K562 (cell line): ENCODE results near the gene ESPL1. TPM values are rescaled to one million over a fixed set of nuclear protein-coding genes. Genes with fewer than 3 reads are reported as not detected.

Experiments
- ATAC-seq: fragments of 200-7000 bp; cut with Tn5 transposase; 3 replicates; pipeline ENCODE4 v1.9.1; 2020; ENCODE audit warnings: moderate library complexity
- BruUV-seq: library from RNA; stranded (reverse); fragments of 400-500 nt; replicated peaks from 2 replicates; lab custom pipeline; 2021; lab: Mats Ljungman, UMichigan
- CTCF ChIA-PET: fragments of 300-600 bp; formaldehyde crosslinking; extraction: SDS; loops from one replicate; lab custom pipeline; 2021; ENCODE audit warnings: low intra/inter-chr PET ratio; lab: Yijun Ruan, JAX
- POLR2A ChIA-PET: fragments of 300-600, 350-650 bp; sonication (Branson Sonifier 250); formaldehyde crosslinking; extraction: SDS; loops from one replicate; lab custom pipeline; 2021; ENCODE audit warnings: antibody characterized with exemption, inconsistent platforms; lab: Yijun Ruan, JAX
- DNase-seq, 4 experiments: peaks; one replicate each; pipeline versions ENCODE4 v3.0.0 to v3.0.0-alpha.2; 2011 to 2018; ENCODE audit warnings: low spot score in 3 of 4, mixed read lengths in 3 of 4; ENCODE audit errors: extremely low read depth in 1 of 4
- FAIRE-seq: peaks from 2 replicates; lab custom pipeline; 2011; peaks lifted over from hg19 to GRCh38; lab: Jason Lieb, UNC
- H2AFZ ChIP-seq: 2 replicates; pipeline ENCODE4 v1.6.0; 2011; ENCODE audit warnings: low read depth, low read length, control low read depth, inconsistent platforms
- H3K27ac ChIP-seq: fragments of 200-600 bp; 3 replicates; pipeline ENCODE4 v1.8.0; 2011; ENCODE audit warnings: low read depth, mild to moderate bottlenecking, control low read depth, inconsistent platforms, low read length, moderate library complexity, mixed read lengths; ENCODE audit errors: extremely low read depth
- H3K27me3 ChIP-seq, 2 experiments: fragments of 300-600 bp in 1 of 2; 2 replicates in 1 of 2; 3 replicates in 1 of 2; pipeline versions ENCODE4 v1.6.0 to v1.8.0; 2011; ENCODE audit warnings: inconsistent platforms in 2 of 2, low read length in 2 of 2, mild to moderate bottlenecking in 1 of 2, mixed read lengths in 1 of 2, moderate library complexity in 1 of 2; ENCODE audit not compliant: control insufficient read depth in 2 of 2, insufficient read depth in 2 of 2
- H3K36me3 ChIP-seq: fragments of 300-600 bp; 3 replicates; pipeline ENCODE4 v1.8.0; 2011; ENCODE audit warnings: mild to moderate bottlenecking, low read length, inconsistent platforms; ENCODE audit not compliant: control insufficient read depth, insufficient read depth
- H3K4me1 ChIP-seq, 2 experiments: fragments of 200-600 bp in 1 of 2; replicated peaks in 1 of 2; 2 replicates in 1 of 2; 3 replicates in 1 of 2; pipeline versions ENCODE4 v1.5.1 to v1.8.0; 2011; ENCODE audit warnings: inconsistent platforms in 2 of 2, low read length in 2 of 2, mild to moderate bottlenecking in 1 of 2, mixed read lengths in 1 of 2, moderate library complexity in 1 of 2; ENCODE audit not compliant: control insufficient read depth in 2 of 2, insufficient read depth in 2 of 2
- H3K4me2 ChIP-seq: 2 replicates; pipeline ENCODE4 v1.6.1; 2011; ENCODE audit warnings: low read length, control low read depth, inconsistent platforms, mixed read lengths; ENCODE audit not compliant: insufficient read depth
- H3K4me3 ChIP-seq: fragments of 200-600 bp; sonication (generic), shearing (Covaris generic); 2 replicates; pipeline ENCODE4 v1.5.1; 2016; ENCODE audit warnings: control low read depth, inconsistent platforms
- H3K79me2 ChIP-seq: fragments of 200-600 bp; 3 replicates; pipeline ENCODE4 v1.8.0; 2011; ENCODE audit warnings: low read length, inconsistent platforms; ENCODE audit not compliant: control insufficient read depth, insufficient read depth
- H3K9ac ChIP-seq, 2 experiments: 2 replicates each; pipeline versions ENCODE4 v1.6.0 to v1.6.1; 2011; ENCODE audit warnings: low read depth in 2 of 2, low read length in 2 of 2, control low read depth in 1 of 2, inconsistent platforms in 1 of 2, mild to moderate bottlenecking in 1 of 2, mixed read lengths in 1 of 2; ENCODE audit not compliant: insufficient read depth in 1 of 2
- H3K9me1 ChIP-seq: one replicate; pipeline ENCODE4 v1.6.0; 2011; ENCODE audit warnings: inconsistent platforms, mild to moderate bottlenecking, low read length, moderate library complexity; ENCODE audit not compliant: control insufficient read depth, insufficient read depth
- H3K9me3 ChIP-seq: replicated peaks from 2 replicates; pipeline ENCODE4 v1.5.1; 2011; ENCODE audit warnings: low read depth, low read length, inconsistent platforms; ENCODE audit not compliant: control insufficient read depth, insufficient read depth
- H4K20me1 ChIP-seq: replicated peaks from 2 replicates; pipeline ENCODE4 v1.6.1; 2011; ENCODE audit warnings: low read length, inconsistent platforms, mixed read lengths; ENCODE audit not compliant: control insufficient read depth, insufficient read depth
- ETS2 ChIP-seq: IDR thresholded peaks from 2 replicates; pipeline ENCODE4 v1.6.1; 2016; ENCODE audit warnings: borderline replicate concordance, missing genetic modification characterization, mild to moderate bottlenecking, moderate library complexity, missing compliant biosample characterization; ENCODE audit not compliant: poor library complexity, severe bottlenecking
- NFE2 ChIP-seq: IDR thresholded peaks from 2 replicates; pipeline ENCODE4 v1.6.1; 2014; ENCODE audit warnings: antibody characterized with exemption, low read depth
- NRF1 ChIP-seq, 2 experiments: fragments of 450-650 bp; IDR thresholded peaks in 1 of 2; conservative IDR thresholded peaks in 1 of 2; 2 replicates each; pipeline ENCODE4 v1.6.1; 2014; ENCODE audit warnings: mild to moderate bottlenecking in 2 of 2
- PCBP2 ChIP-seq: fragments of 200-400 bp; formaldehyde crosslinking; IDR thresholded peaks from 2 replicates; pipeline ENCODE4 v1.6.1; 2018; ENCODE audit warnings: low read length, low read depth, mild to moderate bottlenecking, moderate library complexity; ENCODE audit not compliant: poor library complexity, severe bottlenecking
- SIX5 ChIP-seq, 2 experiments: IDR thresholded peaks; 2 replicates each; pipeline ENCODE4 v1.6.1; 2011; ENCODE audit warnings: low read length in 2 of 2, borderline replicate concordance in 1 of 2, low read depth in 1 of 2, mild to moderate bottlenecking in 1 of 2, moderate library complexity in 1 of 2; ENCODE audit not compliant: insufficient read depth in 1 of 2
- SRSF1 ChIP-seq: fragments of 200-400 bp; formaldehyde crosslinking; IDR thresholded peaks from 2 replicates; pipeline ENCODE4 v1.6.1; 2017; ENCODE audit warnings: mild to moderate bottlenecking, low read depth, low read length, moderate library complexity
- TAF7 ChIP-seq: fragments of 450-650 bp; IDR thresholded peaks from 2 replicates; pipeline ENCODE4 v1.6.1; 2016; ENCODE audit warnings: missing genetic modification characterization, missing compliant biosample characterization
- ZNF121 ChIP-seq: sonication (generic); formaldehyde crosslinking; conservative IDR thresholded peaks from 2 replicates; pipeline ENCODE4 v1.8.0; 2022; ENCODE audit warnings: missing genetic modification reagents
- ZNF316 ChIP-seq: fragments of 450-650 bp; IDR thresholded peaks from 2 replicates; pipeline ENCODE4 v1.6.1; 2016
- ZNF354B ChIP-seq: fragments of 250-450 bp; sonication (Bioruptor Pico); IDR thresholded peaks from 2 replicates; pipeline ENCODE4 v1.4.0; 2020
- ZNF407 ChIP-seq: fragments of 450-650 bp; IDR thresholded peaks from 2 replicates; pipeline ENCODE4 v1.6.1; 2016; ENCODE audit warnings: low read depth
- ZNF408 ChIP-seq: fragments of 250-450 bp; sonication (Bioruptor Pico); IDR thresholded peaks from 2 replicates; pipeline ENCODE4 v1.4.0; 2020; ENCODE audit warnings: low read depth, mild to moderate bottlenecking, moderate library complexity
- WGBS: fragments of 100-300 bp; shearing (Covaris generic); methylation state at CpG from one replicate; pipeline ENCODE4 v1.1.6; 2016; ENCODE audit warnings: low coverage, mixed read lengths; ENCODE audit not compliant: insufficient coverage; ENCODE audit errors: missing lambda C conversion rate; 5-methylcytosine and 5-hydroxymethylcytosine counted together
- in situ Hi-C: fragments of 300-500 bp; cut with MboI; formaldehyde crosslinking; loops from 4 replicates; pipeline ENCODE4 v1.15.0; 2018; ENCODE audit warnings: inconsistent platforms, mixed read lengths
- intact Hi-C: fragments of 100-400 bp; cut with micrococcal nuclease; formaldehyde crosslinking; loops from 2 replicates; pipeline ENCODE4 v1.14.2; 2022
- polyA plus RNA-seq, 8 experiments: library from polyadenylated mRNA; depleted of rRNA in 4 of 8; stranded (reverse) in 5 of 8; unstranded in 3 of 8; fragments of >200 nt; fragmentation: Nextera tagmentation in 2 of 8; fragmentation: Illumina TruSeq in 1 of 8; extraction: Ambion mirVana in 2 of 8; extraction: Trizol in 1 of 8; gene quantifications; 2 replicates each; pipeline versions ENCODE4 v1.2.1 to v1.2.3, GENCODE V29; 2011 to 2014; ENCODE audit warnings: inconsistent platforms in 1 of 8, missing spikeins in 1 of 8
- total RNA-seq, 7 experiments: library from RNA; depleted of rRNA in 6 of 7; stranded (reverse); fragments of >200 nt in 6 of 7; fragmentation: Illumina TruSeq in 2 of 7; extraction: Trizol in 2 of 7; gene quantifications; 2 replicates each; pipeline versions ENCODE4 v1.2.1 to v1.2.3, GENCODE V29; 2011 to 2021; ENCODE audit warnings: low replicate concordance in 1 of 7

ESPL1 gene
- total and polyA plus RNA-seq, 9 of the 15 experiments (the other 6 are each of a cell fraction or from before 2014, with no cell fraction given) = 1.2 to 55.0 (median 18.7) TPM

- Histone ChIP-seq H3K27ac (no peak overlapping the region), H3K4me3 (no peak overlapping the region), H3K27me3 (no peaks in the 10 kb centered on the region), H4K20me1 (no peaks in the 10 kb centered on the region), H2AFZ (peak overlapping the region; percentile 84), H3K9ac (peak overlapping the region; percentile 25 to 72; a peak in 1 of 4 replicates), H3K79me2 (no peaks in the 10 kb centered on the region), H3K9me3 (no peaks in the 10 kb centered on the region), H3K4me2 (no peak overlapping the region), H3K36me3 (no peaks in the 10 kb centered on the region), H3K9me1 (no peaks in the 10 kb centered on the region), H3K4me1 (peaks cover 28 to 43% of the 10 kb centered on the region in 2 experiments)
- in situ Hi-C loops = no loop called here
- no peak for FAIRE-seq
- CTCF ChIA-PET = no interaction called here
- intact Hi-C loops = no loop called here
- ATAC-seq = peak; percentile 3; the same call in 2 of the 3 replicates
- POLR2A ChIA-PET = interaction anchor here (0.7 to 1.0 kb wide), 6 partner anchors 14 to 124 kb away, joined by 3 to 4 read pairs (median 3); no protein-coding TSS in a partner anchor
- BruUV-seq = no TSS peak
- 0% methylated on average over 4 of the region's 9 CpGs for WGBS
- DNase-seq = peak; percentile 44 to 70 (median 56)
- TF ChIP-seq SIX5 (IDR thresholded peaks at IDR 0.05; ENCODE audit: borderline replicate concordance in 1 of 2, insufficient read depth in 1 of 2, low read depth in 1 of 2, low read length in 2 of 2) (no peak), ZNF354B (CRISPR knock-in tag) (no peak), ZNF316 (no peak), SRSF1 (no peak), PCBP2 (no peak), NRF1 (conservative IDR thresholded peaks at IDR 0.05 in 1 of 2, IDR thresholded peaks at IDR 0.05 in 1 of 2) (no peak), NFE2 (peak; percentile 9; the same call in 1 of the 2 replicates), ZNF408 (no peak), ETS2 (no peak), ZNF121 (CRISPR knock-in tag) (no peak), TAF7 (no peak), ZNF407 (no peak)
Measured at GRCh38 chr12:53340398-53340797, 72.3 kb downstream of the ESPL1 start.
